HCT116 (cell line): ENCODE measurements around the gene DNAL4. TPM values are rescaled to one million over a fixed set of nuclear protein-coding genes. Genes with fewer than 3 reads are reported as not detected.

Experiments
- ATAC-seq: fragments of 200-7000 bp; cut with Tn5 transposase; 2 replicates; pipeline ENCODE4 v1.9.1; 2020; ENCODE audit warnings: mild to moderate bottlenecking, moderate library complexity
- BruUV-seq: library from RNA; stranded (reverse); fragments of 400-500 nt; replicated peaks from 2 replicates; lab custom pipeline; 2021; lab: Mats Ljungman, UMichigan
- CTCF ChIA-PET: fragments of 300-600 bp; sonication (Branson Sonifier 250); formaldehyde crosslinking; loops from one replicate; lab custom pipeline; 2021; ENCODE audit warnings: antibody characterized with exemption; lab: Charles Lee
- POLR2A ChIA-PET: fragments of 300-600, 350-600 bp; sonication (Branson Sonifier 250); formaldehyde crosslinking; loops from one replicate; lab custom pipeline; 2021; ENCODE audit warnings: antibody characterized with exemption; lab: Charles Lee
- RAD21 ChIA-PET, 2 experiments: fragments of 300-600 bp; sonication (Branson Sonifier 250); formaldehyde crosslinking; loops; one replicate each; lab custom pipeline; 2023; ENCODE audit warnings: low total read pairs in 2 of 2; ENCODE audit not compliant: uncharacterized antibody in 2 of 2, unreplicated experiment in 2 of 2, low non-redundant PET in 1 of 2; lab: Charles Lee
- DNase-seq: peaks from one replicate; pipeline ENCODE4 v3.0.0-alpha.2; 2010; ENCODE audit warnings: low read depth, low spot score
- H2AFZ ChIP-seq: fragments of 200-600 bp; shearing (Covaris generic), sonication (generic); 2 replicates; pipeline ENCODE4 v1.6.1; 2017; ENCODE audit warnings: low read depth, mixed run types, mixed read lengths, antibody characterized with exemption, low read length; ENCODE audit not compliant: poor library complexity, severe bottlenecking
- H3K27ac ChIP-seq: 2 replicates; pipeline ENCODE4 v1.5.1; 2012; ENCODE audit warnings: low read depth, low read length
- H3K27me3 ChIP-seq: fragments of 200-600 bp; sonication (generic); 2 replicates; pipeline ENCODE4 v1.6.1; 2016; ENCODE audit warnings: mixed run types, low read length, mixed read lengths; ENCODE audit not compliant: insufficient read depth
- H3K36me3 ChIP-seq, 2 experiments: fragments of 200-500 bp in 1 of 2; fragments of 200-600 bp in 1 of 2; sonication (Bioruptor generic) in 1 of 2; sonication (generic) in 1 of 2; 2 replicates each; pipeline versions ENCODE4 v1.5.1 to v1.6.1; 2014 to 2016; ENCODE audit warnings: low read length in 2 of 2, inconsistent platforms in 1 of 2, mixed read lengths in 1 of 2, mixed run types in 1 of 2; ENCODE audit not compliant: insufficient read depth in 2 of 2, control insufficient read depth in 1 of 2
- H3K4me1 ChIP-seq, 2 experiments: fragments of 200-600 bp in 1 of 2; sonication (generic) in 1 of 2; 2 replicates each; pipeline versions ENCODE4 v1.5.1 to v1.6.1; 2012 to 2017; ENCODE audit warnings: low read length in 2 of 2, inconsistent platforms in 1 of 2, mild to moderate bottlenecking in 1 of 2, mixed read lengths in 1 of 2, mixed run types in 1 of 2, moderate library complexity in 1 of 2; ENCODE audit not compliant: insufficient read depth in 2 of 2, control insufficient read depth in 1 of 2
- H3K4me2 ChIP-seq: fragments of 200-600 bp; sonication (generic); 2 replicates; pipeline ENCODE4 v1.6.1; 2017; ENCODE audit warnings: mixed run types, low read length, mixed read lengths
- H3K4me3 ChIP-seq, 2 experiments: fragments of 200-600 bp in 1 of 2; sonication (generic) in 1 of 2; replicated peaks in 1 of 2; 2 replicates each; pipeline ENCODE4 v1.5.1; 2011 to 2016; ENCODE audit warnings: low read length in 2 of 2, control low read depth in 1 of 2, low read depth in 1 of 2, mild to moderate bottlenecking in 1 of 2, mixed read lengths in 1 of 2, mixed run types in 1 of 2
- H3K79me2 ChIP-seq: fragments of 200-600 bp; sonication (generic); 2 replicates; pipeline ENCODE4 v1.6.1; 2017; ENCODE audit warnings: mild to moderate bottlenecking, mixed run types, low read length, moderate library complexity, mixed read lengths; ENCODE audit not compliant: insufficient read depth
- H3K9ac ChIP-seq: fragments of 200-600 bp; sonication (generic); 2 replicates; pipeline ENCODE4 v1.6.1; 2016; ENCODE audit warnings: low read length, mixed read lengths
- H3K9me2 ChIP-seq: fragments of 200-600 bp; sonication (generic), shearing (Covaris generic); 2 replicates; pipeline ENCODE4 v1.6.1; 2017; ENCODE audit warnings: mixed run types, mild to moderate bottlenecking, moderate library complexity; ENCODE audit not compliant: insufficient read depth
- H3K9me3 ChIP-seq, 2 experiments: fragments of 200-500 bp in 1 of 2; fragments of 200-600 bp in 1 of 2; sonication (Bioruptor generic) in 1 of 2; sonication (generic) in 1 of 2; 2 replicates each; pipeline ENCODE4 v1.6.1; 2014 to 2017; ENCODE audit warnings: low read length in 2 of 2, mixed read lengths in 2 of 2, inconsistent platforms in 1 of 2, low read depth in 1 of 2, mild to moderate bottlenecking in 1 of 2, mixed run types in 1 of 2, moderate library complexity in 1 of 2; ENCODE audit not compliant: control insufficient read depth in 1 of 2, insufficient read depth in 1 of 2
- H4K20me1 ChIP-seq: fragments of 200-600 bp; sonication (generic), shearing (Covaris generic); 2 replicates; pipeline ENCODE4 v1.6.1; 2017; ENCODE audit warnings: mixed run types, mild to moderate bottlenecking, moderate library complexity; ENCODE audit not compliant: insufficient read depth
- CBX3 ChIP-seq: IDR thresholded peaks from 2 replicates; pipeline ENCODE4 v1.6.1; 2012; ENCODE audit warnings: low read depth
- EZH2 ChIP-seq: fragments of 200-600 bp; sonication (generic); IDR thresholded peaks from 2 replicates; pipeline ENCODE4 v1.6.1; 2017; ENCODE audit warnings: antibody characterized with exemption, mixed run types
- EZH2phosphoT487 ChIP-seq: fragments of 200-600 bp; IDR thresholded peaks from 2 replicates; pipeline ENCODE4 v1.6.1; 2018; ENCODE audit warnings: antibody characterized with exemption, borderline replicate concordance
- FOSL1 ChIP-seq: IDR thresholded peaks from 2 replicates; pipeline ENCODE4 v1.6.1; 2012; ENCODE audit warnings: low read depth
- POLR2A ChIP-seq: IDR thresholded peaks from 2 replicates; pipeline ENCODE4 v1.7.0; 2011; ENCODE audit warnings: borderline replicate concordance; ENCODE audit not compliant: insufficient read depth, insufficient read length; ENCODE audit errors: extremely low read depth
- POLR2AphosphoS5 ChIP-seq: IDR thresholded peaks from 2 replicates; pipeline ENCODE4 v1.6.1; 2011; ENCODE audit warnings: mild to moderate bottlenecking, low read depth, low read length, moderate library complexity
- RAD21 ChIP-seq: IDR thresholded peaks from 2 replicates; pipeline ENCODE4 v1.6.1; 2012; ENCODE audit warnings: low read depth, mild to moderate bottlenecking
- REST ChIP-seq: IDR thresholded peaks from 2 replicates; pipeline ENCODE4 v1.6.1; 2012; ENCODE audit warnings: low read depth
- SIN3A ChIP-seq: IDR thresholded peaks from 2 replicates; pipeline ENCODE4 v1.6.1; 2012; ENCODE audit warnings: low read depth
- SRF ChIP-seq: IDR thresholded peaks from 2 replicates; pipeline ENCODE4 v1.6.1; 2012; ENCODE audit warnings: low read depth
- TCF7L2 ChIP-seq: IDR thresholded peaks from 2 replicates; pipeline ENCODE4 v1.7.0; 2011; ENCODE audit warnings: borderline replicate concordance, inconsistent platforms; ENCODE audit not compliant: insufficient read depth, insufficient read length; ENCODE audit errors: extremely low read depth
- YY1 ChIP-seq: IDR thresholded peaks from 2 replicates; pipeline ENCODE4 v1.6.1; 2011; ENCODE audit warnings: low read length, low read depth, moderate library complexity, mild to moderate bottlenecking; ENCODE audit not compliant: insufficient replicate concordance; ENCODE audit errors: extremely low read depth
- ZBTB33 ChIP-seq: IDR thresholded peaks from 2 replicates; pipeline ENCODE4 v1.6.1; 2011; ENCODE audit warnings: mild to moderate bottlenecking, low read length, moderate library complexity; ENCODE audit not compliant: insufficient replicate concordance; ENCODE audit errors: extremely low read depth
- intact Hi-C: fragments of 100-400 bp; cut with micrococcal nuclease; formaldehyde crosslinking; loops from 2 replicates; pipeline ENCODE4 v1.10.0; 2022
- total RNA-seq: library from RNA; stranded (reverse); gene quantifications from one replicate; pipeline ENCODE4 v1.2.1, GENCODE V29; 2021; ENCODE audit not compliant: unreplicated experiment

DNAL4 gene
- total RNA-seq, 1 experiment from 2014 or later, result 18.3 TPM

- DNase-seq, result no peak
These were observed 1.1 kb downstream of the DNAL4 start for GRCh38 chr22:38792833-38793232.

More at GRCh38 chr22:38792833-38793232, 1.1 kb downstream of the DNAL4 start:
- Histone ChIP-seq H2AFZ (no peak overlapping the region), H3K4me1 (peaks cover 6 to 24% of the 10 kb centered on the region in 2 experiments; a peak in 3 of 4 replicates), H3K9ac (peak overlapping the region; percentile 74), H4K20me1 (no peaks in the 10 kb centered on the region), H3K4me2 (peak overlapping the region; percentile 83), H3K27me3 (no peaks in the 10 kb centered on the region), H3K79me2 (no peaks in the 10 kb centered on the region; the same call in 1 of the 2 replicates), H3K36me3 (no peaks in the 10 kb centered on the region), H3K27ac (no peak overlapping the region), H3K9me3 (no peaks in the 10 kb centered on the region), H3K4me3 (peak overlapping the region; percentile 73 to 74), H3K9me2 (no peaks in the 10 kb centered on the region)
- TSS peak; percentile 72 for BruUV-seq
- POLR2A ChIA-PET, result no interaction called here
- RAD21 ChIA-PET, result no interaction called here
- ATAC-seq, result no peak
- CTCF ChIA-PET, result interaction anchor here (1.0 kb wide), 1 partner anchor 23 kb away, joined by 5 read pairs; no protein-coding TSS in a partner anchor
- no peak for TF ChIP-seq TCF7L2
- TF ChIP-seq EZH2, result no peak
- TF ChIP-seq POLR2AphosphoS5, result no peak
- TF ChIP-seq REST, result no peak
- no peak for TF ChIP-seq SRF
- no peak for TF ChIP-seq POLR2A
- TF ChIP-seq YY1, result no peak
- no peak for TF ChIP-seq CBX3
- TF ChIP-seq ZBTB33, result no peak
- TF ChIP-seq EZH2phosphoT487, result no peak
- TF ChIP-seq FOSL1, result no peak
- no peak for TF ChIP-seq SIN3A
- TF ChIP-seq RAD21, result no peak
- intact Hi-C loops, result no loop called here
